T-helper 1 cell treated with Interleukin-12 subunit alpha and Interleukin-12 subunit beta and Interleukin-4 antibody, amounts not matched to agents 30 ng/mL and 1 ng/mL, for 36 hours (primary cell): ENCODE data around the gene RND2. TPM values are rescaled to one million over a fixed set of nuclear protein-coding genes. Genes with fewer than 3 reads are reported as not detected.

ENCODE experiments used
- intact Hi-C: fragments of 100-400 bp; cut with micrococcal nuclease; formaldehyde crosslinking; loops from one replicate; pipeline ENCODE4 v1.15.1; 2024
- total RNA-seq: library from RNA; stranded (reverse); gene quantifications from 2 replicates; pipeline ENCODE4 v1.2.3, GENCODE V29; 2022

Gene RND2
- total RNA-seq, 1 donor from 2014 or later: not detected

DNA sequence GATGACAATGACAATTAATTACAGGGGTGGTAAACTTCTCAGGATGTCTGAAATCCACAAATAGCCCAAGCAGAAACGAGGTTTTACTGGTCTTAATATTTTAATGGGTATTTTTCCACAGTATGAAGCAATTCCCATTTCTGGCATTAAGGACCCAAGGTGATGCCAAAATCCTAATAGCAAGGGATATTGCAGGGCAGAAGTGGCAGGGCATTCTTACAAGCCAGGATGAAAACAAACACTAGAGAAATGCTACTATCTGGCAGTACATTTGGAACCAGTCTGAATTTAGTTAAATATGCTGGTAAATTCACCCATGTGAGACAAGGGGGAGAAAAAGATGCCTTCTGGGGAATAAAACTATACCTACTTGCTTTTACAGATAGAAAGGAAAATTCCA is 45.2 kb downstream of the RND2 start:
- intact Hi-C loops: no loop called here

- intact Hi-C loops: no loop called here
Measured at GRCh38 chr17:43070872-43071271, 45.8 kb downstream of the RND2 start.

- intact Hi-C loops: no loop called here
Measured at GRCh38 chr17:43074869-43075268, 49.8 kb downstream of the RND2 start.

DNA sequence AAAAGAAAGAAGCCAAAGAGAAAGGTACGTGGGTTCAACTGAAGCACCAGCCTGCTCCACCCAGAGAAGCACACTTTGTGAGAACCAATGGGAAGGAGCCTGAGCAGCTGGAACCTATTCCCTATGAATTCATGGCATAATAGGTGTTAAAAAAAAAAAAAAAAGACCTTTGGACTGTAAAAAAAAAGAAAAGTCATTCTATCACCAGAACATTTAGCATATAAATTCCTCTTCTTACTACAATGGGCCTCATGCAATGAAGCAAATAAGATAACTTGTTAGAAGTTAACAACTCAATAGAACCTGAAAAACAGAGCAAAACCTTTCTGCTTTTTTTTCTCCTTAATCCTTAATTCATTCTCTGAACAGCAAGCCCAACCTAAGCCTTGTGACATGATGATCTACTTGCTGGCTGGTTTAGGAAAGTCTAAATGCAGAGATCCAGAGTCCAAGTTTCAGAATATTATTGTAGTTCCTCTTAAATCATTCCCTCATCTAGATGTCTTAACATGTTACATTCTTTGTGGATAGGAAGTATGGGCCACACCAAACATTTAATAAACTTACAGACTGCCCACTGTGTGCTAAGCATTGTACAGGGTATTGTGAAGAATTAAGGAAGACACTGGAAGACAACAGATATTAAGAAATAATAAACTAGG is 54.7 kb downstream of the RND2 start:
- intact Hi-C loops: no loop called here

Other genes with a start within 250 kb of the RND2 start
- gene WNK4, start 244.6 kb upstream of the RND2 start, total RNA-seq: 0.15 and 0.22 TPM in 2 replicates
- 48.1 and 49.5 TPM in 2 replicates for gene COA3, start 226.5 kb upstream of the RND2 start, total RNA-seq
- gene CNTD1, start 226.4 kb upstream of the RND2 start, total RNA-seq: not detected in 2 replicates
- gene BECN1, start 200.9 kb upstream of the RND2 start, total RNA-seq: 114 and 119 TPM in 2 replicates
- gene PSME3, start 191.8 kb upstream of the RND2 start, total RNA-seq: 125 and 146 TPM in 2 replicates
- gene AOC2, start 180.7 kb upstream of the RND2 start, total RNA-seq: 2.6 TPM in 2 replicates
- gene AOC3, start 174.0 kb upstream of the RND2 start, total RNA-seq: 1.7 and 2.2 TPM in 2 replicates
- not detected in 2 replicates for gene G6PC1, start 124.4 kb upstream of the RND2 start, total RNA-seq
- 41.2 and 51.5 TPM in 2 replicates for gene AARSD1, start 60.8 kb upstream of the RND2 start, total RNA-seq
- 0.63 and 0.81 TPM in 2 replicates for gene PTGES3L, start 45.2 kb upstream of the RND2 start, total RNA-seq
- gene RUNDC1, start 44.7 kb upstream of the RND2 start, total RNA-seq: 17.4 and 17.8 TPM in 2 replicates
- gene RPL27, start 26.8 kb upstream of the RND2 start, total RNA-seq: 816 and 851 TPM in 2 replicates
- 152 and 171 TPM in 2 replicates for gene IFI35, start 18.4 kb upstream of the RND2 start, total RNA-seq
- 10.7 and 11.6 TPM in 2 replicates for gene VAT1, start 2.8 kb upstream of the RND2 start, total RNA-seq
- 50.7 and 56.5 TPM in 2 replicates for gene BRCA1, start 100.1 kb downstream of the RND2 start, total RNA-seq
- gene NBR1, start 146.0 kb downstream of the RND2 start, total RNA-seq: 65.7 and 69.1 TPM in 2 replicates
- 18.0 and 20.6 TPM in 2 replicates for gene TMEM106A, start 186.6 kb downstream of the RND2 start, total RNA-seq
- gene CCDC200, start 203.4 kb downstream of the RND2 start, total RNA-seq: 0.39 and 0.47 TPM in 2 replicates
- 6,239 and 6,244 TPM in 2 replicates for gene RNU2-1, start 208.7 kb downstream of the RND2 start, total RNA-seq